ENCODE measurements around the gene TMEM91. TPM values are rescaled to one million over a fixed set of nuclear protein-coding genes. Genes with fewer than 3 reads are reported as not detected.

TMEM91 gene
- total and polyA plus RNA-seq, 5 donors from 2014 or later: 2.0 to 12.4 (median 4.5) TPM

GRCh38 chr19:41362143-41362847 is 14.0 kb upstream of the TMEM91 start:
- Histone ChIP-seq H3K4me3 (ENCODE audit: low read depth, low read length) (peak overlapping the region; percentile 3), H3K36me3 (ENCODE audit: control insufficient read depth, insufficient read depth, low read length) (no peaks in the 10 kb centered on the region), H3K27ac (ENCODE audit: insufficient read depth, low read length, poor library complexity, severe bottlenecking) (peak overlapping the region; percentile 100), H3K27me3 (ENCODE audit: control insufficient read depth, insufficient read depth, low read length) (no peaks in the 10 kb centered on the region), H3K4me1 (ENCODE audit: control insufficient read depth, insufficient read depth, low read length, poor library complexity, severe bottlenecking) (peaks cover 36% of the 10 kb centered on the region), H3K9me3 (ENCODE audit: control insufficient read depth in 2 of 2, low read length in 2 of 2) (no peaks in the 10 kb centered on the region)
- DNase-seq (no peak), ATAC-seq (ENCODE audit: low read depth in 2 of 2) (no peak)
- Mint-ChIP-seq H3K9me3 (no peaks in the 10 kb centered on the region), H3K36me3 (no peaks in the 10 kb centered on the region), H3K4me1 (peaks cover 8 to 60% (median 30%) of the 10 kb centered on the region in 4 donors), H3K4me3 (peak overlapping the region; percentile 9 to 98 (median 84)), H3K27me3 (no peaks in the 10 kb centered on the region), H3K27ac (peak overlapping the region in 2 of 3 donors; percentile 100)

GRCh38 chr19:41363371-41363752 is 13.0 kb upstream of the TMEM91 start:
- H3K4me1 ChIP-seq (ENCODE audit: control insufficient read depth, insufficient read depth, low read length, poor library complexity, severe bottlenecking): peaks cover 25% of the 10 kb centered on the region
- no peaks in the 10 kb centered on the region for H3K27me3 ChIP-seq (ENCODE audit: control insufficient read depth, insufficient read depth, low read length)
- no peaks in the 10 kb centered on the region for H3K9me3 ChIP-seq (ENCODE audit: control insufficient read depth in 2 of 2, low read length in 2 of 2)
- Mint-ChIP-seq H3K9me3 (no peaks in the 10 kb centered on the region), H3K27me3 (no peaks in the 10 kb centered on the region), H3K4me1 (peaks cover 2 to 49% (median 21%) of the 10 kb centered on the region in 4 donors), H3K36me3 (no peaks in the 10 kb centered on the region), H3K27ac (peak overlapping the region; percentile 100), H3K4me3 (peak overlapping the region; percentile 93 to 98 (median 95))
- DNase-seq (no peak), ATAC-seq (ENCODE audit: low read depth in 2 of 2) (no peak)
- peak overlapping the region; percentile 100 for H3K27ac ChIP-seq (ENCODE audit: insufficient read depth, low read length, poor library complexity, severe bottlenecking)
- peak overlapping the region; percentile 97 for H3K4me3 ChIP-seq (ENCODE audit: low read depth, low read length)
- no peaks in the 10 kb centered on the region for H3K36me3 ChIP-seq (ENCODE audit: control insufficient read depth, insufficient read depth, low read length)

- Mint-ChIP-seq H3K4me3 (peak within 1 kb of the TSS; percentile 93 to 98 (median 95)), H3K36me3 (no peaks in the 10 kb centered on the region), H3K9me3 (no peaks in the 10 kb centered on the region), H3K27me3 (no peaks in the 10 kb centered on the region), H3K27ac (peak within 1 kb of the TSS; percentile 100), H3K4me1 (peaks cover 0 to 46% (median 18%) of the 10 kb centered on the region in 4 donors)
- DNase-seq (peak; percentile 97 to 99 (median 99)), ATAC-seq (ENCODE audit: low read depth in 2 of 2) (peak; percentile 97)
- Histone ChIP-seq H3K36me3 (ENCODE audit: control insufficient read depth, insufficient read depth, low read length) (no peaks in the 10 kb centered on the region), H3K27me3 (ENCODE audit: control insufficient read depth, insufficient read depth, low read length) (no peaks in the 10 kb centered on the region), H3K4me1 (ENCODE audit: control insufficient read depth, insufficient read depth, low read length, poor library complexity, severe bottlenecking) (peaks cover 20% of the 10 kb centered on the region), H3K27ac (ENCODE audit: insufficient read depth, low read length, poor library complexity, severe bottlenecking) (peak within 1 kb of the TSS; percentile 100), H3K4me3 (ENCODE audit: low read depth, low read length) (peak within 1 kb of the TSS; percentile 97), H3K9me3 (ENCODE audit: control insufficient read depth in 2 of 2, low read length in 2 of 2) (no peaks in the 10 kb centered on the region)
These were observed 12.4 kb upstream of the TMEM91 start, which contains the start of gene B9D2 for GRCh38 chr19:41363753-41364523. TSS of gene B9D2 (minus strand) at chr19:41364149. CDS start at chr19:41363519, 630 bp downstream.

GRCh38 chr19:41364524-41365391 is 11.6 kb upstream of the TMEM91 start:
- peak overlapping the region; percentile 93 to 98 (median 95) for H3K4me3 Mint-ChIP-seq
- peaks cover 0 to 41% (median 14%) of the 10 kb centered on the region in 4 donors for H3K4me1 Mint-ChIP-seq
- H3K27ac Mint-ChIP-seq: peak overlapping the region; percentile 100
- no peaks in the 10 kb centered on the region for H3K36me3 Mint-ChIP-seq
- Histone ChIP-seq H3K27ac (ENCODE audit: insufficient read depth, low read length, poor library complexity, severe bottlenecking) (peak overlapping the region; percentile 100), H3K4me3 (ENCODE audit: low read depth, low read length) (peak overlapping the region; percentile 97), H3K4me1 (ENCODE audit: control insufficient read depth, insufficient read depth, low read length, poor library complexity, severe bottlenecking) (peaks cover 20% of the 10 kb centered on the region), H3K27me3 (ENCODE audit: control insufficient read depth, insufficient read depth, low read length) (no peaks in the 10 kb centered on the region), H3K36me3 (ENCODE audit: control insufficient read depth, insufficient read depth, low read length) (no peaks in the 10 kb centered on the region), H3K9me3 (ENCODE audit: control insufficient read depth in 2 of 2, low read length in 2 of 2) (no peaks in the 10 kb centered on the region)
- ATAC-seq (ENCODE audit: low read depth in 2 of 2): no peak
- H3K27me3 Mint-ChIP-seq: no peaks in the 10 kb centered on the region
- no peaks in the 10 kb centered on the region for H3K9me3 Mint-ChIP-seq
- DNase-seq: no peak

GRCh38 chr19:41366089-41366488 is 10.2 kb upstream of the TMEM91 start:
- peaks cover 0 to 32% (median 12%) of the 10 kb centered on the region in 4 donors for H3K4me1 Mint-ChIP-seq
- peak overlapping the region; percentile 13 to 62 (median 29) for H3K27ac Mint-ChIP-seq
- Histone ChIP-seq H3K36me3 (ENCODE audit: control insufficient read depth, insufficient read depth, low read length) (no peaks in the 10 kb centered on the region), H3K27ac (ENCODE audit: insufficient read depth, low read length, poor library complexity, severe bottlenecking) (no peak overlapping the region), H3K4me1 (ENCODE audit: control insufficient read depth, insufficient read depth, low read length, poor library complexity, severe bottlenecking) (peaks cover 20% of the 10 kb centered on the region), H3K9me3 (ENCODE audit: control insufficient read depth in 2 of 2, low read length in 2 of 2) (no peaks in the 10 kb centered on the region), H3K4me3 (ENCODE audit: low read depth, low read length) (no peak overlapping the region), H3K27me3 (ENCODE audit: control insufficient read depth, insufficient read depth, low read length) (no peaks in the 10 kb centered on the region)
- H3K4me3 Mint-ChIP-seq: peak overlapping the region in 2 of 4 donors; percentile 16 to 93
- ATAC-seq (ENCODE audit: low read depth in 2 of 2) (no peak), DNase-seq (peak in 1 of 3 donors; percentile 46)
- H3K36me3 Mint-ChIP-seq: no peaks in the 10 kb centered on the region
- no peaks in the 10 kb centered on the region for H3K9me3 Mint-ChIP-seq
- no peaks in the 10 kb centered on the region for H3K27me3 Mint-ChIP-seq

GRCh38 chr19:41367848-41368301 is 8.5 kb upstream of the TMEM91 start:
- no peaks in the 10 kb centered on the region for H3K36me3 ChIP-seq (ENCODE audit: control insufficient read depth, insufficient read depth, low read length)
- Mint-ChIP-seq H3K9me3 (no peaks in the 10 kb centered on the region), H3K36me3 (no peaks in the 10 kb centered on the region), H3K4me3 (no peak overlapping the region), H3K27ac (peak overlapping the region in 1 of 3 donors; percentile 48), H3K4me1 (peaks cover 0 to 26% (median 7%) of the 10 kb centered on the region in 4 donors), H3K27me3 (no peaks in the 10 kb centered on the region)
- DNase-seq (no peak), ATAC-seq (ENCODE audit: low read depth in 2 of 2) (no peak)
- no peaks in the 10 kb centered on the region for H3K27me3 ChIP-seq (ENCODE audit: control insufficient read depth, insufficient read depth, low read length)
- peaks cover 13% of the 10 kb centered on the region for H3K4me1 ChIP-seq (ENCODE audit: control insufficient read depth, insufficient read depth, low read length, poor library complexity, severe bottlenecking)
- no peak overlapping the region for H3K27ac ChIP-seq (ENCODE audit: insufficient read depth, low read length, poor library complexity, severe bottlenecking)
- H3K4me3 ChIP-seq (ENCODE audit: low read depth, low read length): no peak overlapping the region
- H3K9me3 ChIP-seq (ENCODE audit: control insufficient read depth in 2 of 2, low read length in 2 of 2): no peaks in the 10 kb centered on the region

GRCh38 chr19:41369769-41370168 is 6.6 kb upstream of the TMEM91 start:
- H3K9me3 ChIP-seq (ENCODE audit: control insufficient read depth in 2 of 2, low read length in 2 of 2): no peaks in the 10 kb centered on the region
- no peak for ATAC-seq (ENCODE audit: low read depth in 2 of 2)
- no peak for DNase-seq
- no peak overlapping the region for H3K4me3 ChIP-seq (ENCODE audit: low read depth, low read length)
- no peak overlapping the region for H3K27ac Mint-ChIP-seq
- no peaks in the 10 kb centered on the region for H3K36me3 Mint-ChIP-seq
- no peaks in the 10 kb centered on the region for H3K36me3 ChIP-seq (ENCODE audit: control insufficient read depth, insufficient read depth, low read length)
- H3K27me3 ChIP-seq (ENCODE audit: control insufficient read depth, insufficient read depth, low read length): no peaks in the 10 kb centered on the region
- H3K4me1 Mint-ChIP-seq: peaks cover 0 to 7% (median 1%) of the 10 kb centered on the region in 4 donors
- H3K27ac ChIP-seq (ENCODE audit: insufficient read depth, low read length, poor library complexity, severe bottlenecking): no peak overlapping the region
- no peaks in the 10 kb centered on the region for H3K27me3 Mint-ChIP-seq
- no peak overlapping the region for H3K4me3 Mint-ChIP-seq
- H3K4me1 ChIP-seq (ENCODE audit: control insufficient read depth, insufficient read depth, low read length, poor library complexity, severe bottlenecking): no peaks in the 10 kb centered on the region
- H3K9me3 Mint-ChIP-seq: no peaks in the 10 kb centered on the region
